Natural killer cell (primary cell): ENCODE measurements around the gene SUOX. TPM values are rescaled to one million over a fixed set of nuclear protein-coding genes. Genes with fewer than 3 reads are reported as not detected.
A peak's percentile ranks its signal among the peaks of the same experiment; 100 is the strongest.

Experiments
- ATAC-seq, 3 donors: fragments of 150-1000 bp in 2 of 3; fragments of 200-7000 bp in 1 of 3; cut with Tn5 transposase; 1 replicate in 1 of 3; 2 replicates in 2 of 3; pipeline ENCODE4 v1.10.0; 2021; ENCODE audit warnings: mild to moderate bottlenecking in 2 of 3, moderate library complexity in 2 of 3
- DNase-seq, 2 donors: peaks; one replicate each; pipeline versions ENCODE4 v3.0.0 to v3.0.0-alpha.2; 2013 to 2021; ENCODE audit warnings: mixed read lengths in 1 of 2
- H3K27ac ChIP-seq: one replicate; pipeline ENCODE4 v1.5.1; 2013; ENCODE audit warnings: mild to moderate bottlenecking, low read length
- H3K27me3 ChIP-seq: one replicate; pipeline ENCODE4 v1.6.1; 2013; ENCODE audit warnings: low read length; ENCODE audit not compliant: control insufficient read depth, insufficient read depth
- H3K36me3 ChIP-seq: one replicate; pipeline ENCODE4 v1.6.1; 2013; ENCODE audit warnings: low read length; ENCODE audit not compliant: control insufficient read depth, insufficient read depth
- H3K4me1 ChIP-seq: one replicate; pipeline ENCODE4 v1.6.1; 2013; ENCODE audit warnings: low read length; ENCODE audit not compliant: control insufficient read depth, insufficient read depth
- H3K4me3 ChIP-seq: one replicate; pipeline ENCODE4 v1.5.1; 2013; ENCODE audit warnings: low read length
- H3K9me3 ChIP-seq: one replicate; pipeline ENCODE4 v1.6.1; 2013; ENCODE audit warnings: low read length; ENCODE audit not compliant: control insufficient read depth, insufficient read depth
- H3K27ac Mint-ChIP-seq, 2 donors: one replicate each; pipeline ENCODE4 v1.8.0; 2022; ENCODE audit warnings: mild to moderate bottlenecking in 2 of 2, mixed read lengths in 2 of 2, moderate library complexity in 1 of 2
- H3K27me3 Mint-ChIP-seq, 2 donors: one replicate each; pipeline ENCODE4 v1.8.0; 2022; ENCODE audit warnings: low read depth in 2 of 2, mixed read lengths in 2 of 2
- H3K36me3 Mint-ChIP-seq: one replicate; pipeline ENCODE4 v1.8.0; 2022; ENCODE audit warnings: mixed read lengths
- H3K4me1 Mint-ChIP-seq, 2 donors: one replicate each; pipeline ENCODE4 v1.8.0; 2022; ENCODE audit warnings: mixed read lengths in 2 of 2
- H3K4me3 Mint-ChIP-seq: one replicate; pipeline ENCODE4 v1.8.0; 2022; ENCODE audit warnings: mild to moderate bottlenecking, moderate library complexity, mixed read lengths
- H3K9me3 Mint-ChIP-seq, 2 donors: one replicate each; pipeline ENCODE4 v1.8.0; 2022; ENCODE audit warnings: mixed read lengths in 2 of 2
- WGBS: methylation state at CpG from one replicate; pipeline ENCODE4 v1.1.7; 2013; ENCODE audit warnings: missing lambda C conversion rate; ENCODE audit not compliant: insufficient coverage; 5-methylcytosine and 5-hydroxymethylcytosine counted together
- intact Hi-C: fragments of 100-400 bp; cut with micrococcal nuclease; formaldehyde crosslinking; loops from one replicate; pipeline ENCODE4 v1.14.2; 2022
- total RNA-seq, 4 donors: library from RNA; stranded (reverse); fragments of 120-200 nt in 1 of 4; gene quantifications; one replicate each; pipeline versions ENCODE4 v1.2.3 to v1.2.4, GENCODE V29; 2013 to 2022
- TF ChIP-seq, protein P1 (sequence below): fragments of 200-600 bp; IDR thresholded peaks from one replicate; pipeline ENCODE4 v1.8.0; 2022; ENCODE audit warnings: antibody characterized with exemption

Gene SUOX
- total RNA-seq, 3 donors from 2014 or later (not counting 1 experiment from before 2014, with no cell fraction given), result 11.0 to 15.9 (median 14.6) TPM

DNA sequence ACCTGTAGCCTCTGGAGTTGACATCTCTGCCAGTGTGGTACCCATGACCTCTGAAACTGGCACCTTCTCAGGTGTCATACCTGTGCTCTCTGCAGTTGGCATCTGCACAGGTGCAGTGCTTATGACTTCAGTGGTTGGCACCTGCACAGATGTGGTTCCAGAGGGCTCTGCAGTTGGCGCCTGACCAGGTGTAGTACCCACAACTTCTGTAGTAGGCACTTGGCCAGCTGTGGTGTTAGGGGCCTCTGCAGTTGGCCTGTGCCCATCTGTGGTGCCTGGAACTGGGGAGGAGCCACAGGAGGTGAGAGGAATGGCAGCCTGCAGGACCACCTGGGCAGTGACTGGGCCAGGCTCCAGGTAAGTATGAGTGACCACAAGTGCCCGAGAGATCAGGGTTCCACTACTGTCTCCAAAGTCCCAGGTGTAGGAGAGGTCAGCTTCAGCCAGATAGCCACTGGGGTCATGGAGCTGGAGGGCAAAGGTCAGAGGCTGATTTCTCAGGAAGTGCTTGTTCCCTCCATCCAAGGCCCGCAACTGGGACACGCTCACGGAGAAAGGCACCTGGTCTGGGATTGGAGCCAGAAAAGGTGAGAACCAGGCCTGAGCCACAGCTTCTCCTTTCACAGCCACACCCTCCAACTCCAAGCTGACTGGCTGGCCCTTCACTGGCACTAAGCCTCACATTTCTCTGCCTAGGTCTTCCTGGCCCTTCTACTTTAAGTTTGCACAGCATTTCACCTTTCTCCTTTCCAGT is 39.8 kb upstream of the SUOX start:
- Mint-ChIP-seq H3K27me3 (no peaks in the 10 kb centered on the region), H3K4me3 (no peak overlapping the region), H3K4me1 (no peaks in the 10 kb centered on the region), H3K36me3 (peaks cover 10% of the 10 kb centered on the region), H3K27ac (peak overlapping the region in 1 of 2 donors; percentile 13), H3K9me3 (no peaks in the 10 kb centered on the region)
- ATAC-seq (no peak), DNase-seq (no peak)
- WGBS, result 77% methylated on average over 5 of the region's 5 CpGs
- Histone ChIP-seq H3K9me3 (no peaks in the 10 kb centered on the region), H3K27me3 (no peaks in the 10 kb centered on the region), H3K36me3 (peaks cover 17% of the 10 kb centered on the region), H3K4me1 (no peaks in the 10 kb centered on the region), H3K4me3 (no peak overlapping the region), H3K27ac (no peak overlapping the region)
- TF ChIP-seq, protein P1, sequence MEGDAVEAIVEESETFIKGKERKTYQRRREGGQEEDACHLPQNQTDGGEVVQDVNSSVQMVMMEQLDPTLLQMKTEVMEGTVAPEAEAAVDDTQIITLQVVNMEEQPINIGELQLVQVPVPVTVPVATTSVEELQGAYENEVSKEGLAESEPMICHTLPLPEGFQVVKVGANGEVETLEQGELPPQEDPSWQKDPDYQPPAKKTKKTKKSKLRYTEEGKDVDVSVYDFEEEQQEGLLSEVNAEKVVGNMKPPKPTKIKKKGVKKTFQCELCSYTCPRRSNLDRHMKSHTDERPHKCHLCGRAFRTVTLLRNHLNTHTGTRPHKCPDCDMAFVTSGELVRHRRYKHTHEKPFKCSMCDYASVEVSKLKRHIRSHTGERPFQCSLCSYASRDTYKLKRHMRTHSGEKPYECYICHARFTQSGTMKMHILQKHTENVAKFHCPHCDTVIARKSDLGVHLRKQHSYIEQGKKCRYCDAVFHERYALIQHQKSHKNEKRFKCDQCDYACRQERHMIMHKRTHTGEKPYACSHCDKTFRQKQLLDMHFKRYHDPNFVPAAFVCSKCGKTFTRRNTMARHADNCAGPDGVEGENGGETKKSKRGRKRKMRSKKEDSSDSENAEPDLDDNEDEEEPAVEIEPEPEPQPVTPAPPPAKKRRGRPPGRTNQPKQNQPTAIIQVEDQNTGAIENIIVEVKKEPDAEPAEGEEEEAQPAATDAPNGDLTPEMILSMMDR, result no peak
- intact Hi-C loops, result no loop called here

DNA sequence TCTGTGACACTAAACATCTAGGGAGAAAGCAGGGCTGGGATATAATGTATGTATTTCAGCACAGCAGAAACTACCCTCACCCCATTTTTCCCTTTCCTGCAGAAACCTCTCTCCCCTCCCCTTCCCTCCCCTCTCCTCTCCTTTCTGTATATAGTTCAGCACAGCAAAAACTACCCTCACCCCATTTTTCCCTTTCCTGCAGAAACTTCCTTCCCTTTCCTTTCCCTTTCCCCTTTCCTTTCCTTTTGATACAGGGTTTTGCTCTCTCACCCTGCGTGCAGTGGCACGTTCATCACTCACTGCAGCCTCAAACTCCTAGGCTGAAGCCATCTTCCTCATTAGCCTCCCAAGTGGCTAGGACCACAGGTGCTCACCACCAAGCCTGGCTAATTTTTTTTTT is 33.3 kb upstream of the SUOX start:
- Histone ChIP-seq H3K27me3 (no peaks in the 10 kb centered on the region), H3K36me3 (no peaks in the 10 kb centered on the region), H3K4me1 (peaks cover 20% of the 10 kb centered on the region), H3K27ac (no peak overlapping the region), H3K9me3 (no peaks in the 10 kb centered on the region), H3K4me3 (no peak overlapping the region)
- intact Hi-C loops, result no loop called here
- TF ChIP-seq, protein P1, result no peak
- Mint-ChIP-seq H3K4me3 (peak overlapping the region; percentile 6), H3K27ac (no peak overlapping the region), H3K36me3 (no peaks in the 10 kb centered on the region), H3K27me3 (peaks cover 0 to 3% of the 10 kb centered on the region in 2 donors), H3K4me1 (peaks cover 26 to 31% of the 10 kb centered on the region in 2 donors), H3K9me3 (no peaks in the 10 kb centered on the region)
- no peak for DNase-seq
- no peak for ATAC-seq
- WGBS, result 90% methylated on average over 2 of the region's 2 CpGs

DNA sequence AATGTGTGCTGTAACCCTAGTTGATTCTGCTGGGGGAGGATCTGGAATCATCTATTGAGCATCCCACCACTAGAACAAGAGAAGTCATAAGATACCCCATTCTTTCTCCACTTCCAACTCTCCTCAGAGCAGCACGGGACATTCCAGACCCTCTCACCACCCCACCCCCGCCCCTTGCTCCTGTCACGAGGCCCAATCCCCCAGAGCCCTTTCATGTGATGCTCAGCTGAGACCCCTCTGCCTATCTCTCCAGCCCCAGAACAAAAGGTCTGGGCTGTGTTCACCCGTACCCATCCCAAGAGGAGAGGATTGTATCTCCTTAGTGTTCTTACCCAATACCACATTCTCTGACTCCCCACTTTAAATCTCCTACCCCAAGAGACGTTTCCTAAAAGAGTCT is 31.8 kb upstream of the SUOX start:
- H3K4me3 Mint-ChIP-seq, result peak overlapping the region; percentile 93
- peaks cover 0 to 3% of the 10 kb centered on the region in 2 donors for H3K27me3 Mint-ChIP-seq
- DNase-seq (no peak), ATAC-seq (no peak)
- peak overlapping the region; percentile 83 to 92 for H3K27ac Mint-ChIP-seq
- Histone ChIP-seq H3K9me3 (no peaks in the 10 kb centered on the region), H3K27me3 (no peaks in the 10 kb centered on the region), H3K36me3 (no peaks in the 10 kb centered on the region), H3K27ac (no peak overlapping the region), H3K4me1 (peaks cover 20% of the 10 kb centered on the region), H3K4me3 (no peak overlapping the region)
- WGBS, result 98% methylated on average over 5 of the region's 5 CpGs
- TF ChIP-seq, protein P1, result no peak
- intact Hi-C loops, result no loop called here
- no peaks in the 10 kb centered on the region for H3K36me3 Mint-ChIP-seq
- no peaks in the 10 kb centered on the region for H3K9me3 Mint-ChIP-seq
- peaks cover 26 to 31% of the 10 kb centered on the region in 2 donors for H3K4me1 Mint-ChIP-seq
